Measurements from ENCODE around the gene ESRRB. TPM values are rescaled to one million over a fixed set of nuclear protein-coding genes. Genes with fewer than 3 reads are reported as not detected.

The ESRRB gene
- total RNA-seq, 1 experiment from 2014 or later, result not detected

DNA sequence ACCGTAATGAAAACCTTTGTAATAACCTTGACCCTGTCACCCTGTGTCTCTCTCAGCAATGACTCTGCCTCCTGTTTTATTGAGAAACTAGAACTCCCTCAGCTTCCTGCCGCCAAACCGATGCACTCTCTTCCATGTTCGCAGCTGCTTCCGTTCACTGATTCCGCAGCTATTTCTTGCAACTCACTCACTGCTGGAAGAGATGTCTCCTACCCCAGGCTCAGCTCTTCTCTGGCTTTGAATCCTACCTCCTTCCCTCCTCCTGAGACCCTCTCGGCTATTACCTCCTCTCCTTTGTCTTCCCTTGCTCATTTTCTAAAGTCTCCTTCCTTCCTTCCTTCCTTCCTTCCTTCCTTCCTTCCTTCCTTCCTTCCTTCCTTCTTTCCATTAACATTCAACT, 71.0 kb downstream of the ESRRB start:
- DNase-seq (ENCODE audit: low read depth), result no peak

- no peak for DNase-seq (ENCODE audit: low read depth)
Measured at GRCh38 chr14:76450476-76450875, 74.5 kb downstream of the ESRRB start.

DNA sequence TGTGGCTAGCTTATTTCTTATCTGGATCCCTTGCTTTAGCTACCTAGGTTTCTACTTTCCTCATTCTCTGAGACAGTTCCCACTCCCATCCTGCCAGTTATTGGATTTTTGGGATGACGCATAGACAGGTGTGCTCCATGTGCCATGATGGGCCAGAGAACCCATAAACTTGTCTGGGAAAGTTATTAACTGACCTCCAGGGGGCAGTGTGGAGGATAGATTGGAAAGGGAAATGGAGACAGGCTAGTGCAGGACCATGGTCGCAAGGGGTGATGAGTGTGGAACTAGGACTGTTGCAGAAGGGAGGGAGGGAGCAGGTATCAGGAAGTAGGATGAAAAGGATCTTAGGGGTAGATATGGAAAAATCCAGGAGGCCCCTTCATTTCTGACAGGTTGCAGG, 80.3 kb downstream of the ESRRB start:
- peak; percentile 31 for DNase-seq (ENCODE audit: low read depth)

GRCh38 chr14:76456891-76457586, 81.1 kb downstream of the ESRRB start:
- DNase-seq (ENCODE audit: low read depth), result no peak

DNA sequence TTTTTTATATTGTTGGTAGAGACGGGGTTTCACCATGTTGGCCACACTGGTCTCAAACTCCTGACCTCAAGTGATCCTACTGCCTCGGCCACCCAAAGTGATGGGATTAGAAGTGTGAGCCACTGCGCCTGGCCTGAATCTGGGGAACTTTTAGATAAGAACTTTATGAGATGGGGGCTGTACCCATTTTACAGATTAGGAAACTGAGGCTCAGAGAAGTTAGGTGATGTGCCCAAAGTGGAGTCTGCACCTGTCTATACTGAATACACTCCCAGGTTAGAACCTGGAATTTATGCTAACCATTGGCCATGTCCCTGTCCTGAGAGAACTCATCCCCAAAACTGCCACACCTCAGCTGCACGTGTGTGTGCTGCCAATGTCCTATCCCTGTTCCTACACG, 81.9 kb downstream of the ESRRB start:
- no peak for DNase-seq (ENCODE audit: low read depth)

GRCh38 chr14:76461886-76462285, 85.9 kb downstream of the ESRRB start:
- no peak for DNase-seq (ENCODE audit: low read depth)

DNA sequence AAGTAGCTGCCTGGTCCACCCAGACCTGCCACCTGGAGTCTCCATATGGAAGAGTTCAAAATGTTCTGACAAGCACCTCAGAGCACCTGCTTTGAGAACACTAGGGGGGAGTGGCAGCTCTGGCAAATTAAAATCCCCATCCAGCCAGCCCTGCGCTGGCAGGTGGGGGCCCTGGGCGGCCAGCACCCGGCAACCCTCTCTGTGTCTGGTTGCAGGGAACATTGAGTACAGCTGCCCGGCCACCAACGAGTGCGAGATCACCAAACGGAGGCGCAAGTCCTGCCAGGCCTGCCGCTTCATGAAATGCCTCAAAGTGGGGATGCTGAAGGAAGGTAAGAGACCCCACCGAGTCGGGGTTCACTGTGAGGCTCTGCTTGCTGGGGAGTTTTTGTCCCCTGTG, 86.4 kb downstream of the ESRRB start:
- DNase-seq (ENCODE audit: low read depth), result no peak

DNA sequence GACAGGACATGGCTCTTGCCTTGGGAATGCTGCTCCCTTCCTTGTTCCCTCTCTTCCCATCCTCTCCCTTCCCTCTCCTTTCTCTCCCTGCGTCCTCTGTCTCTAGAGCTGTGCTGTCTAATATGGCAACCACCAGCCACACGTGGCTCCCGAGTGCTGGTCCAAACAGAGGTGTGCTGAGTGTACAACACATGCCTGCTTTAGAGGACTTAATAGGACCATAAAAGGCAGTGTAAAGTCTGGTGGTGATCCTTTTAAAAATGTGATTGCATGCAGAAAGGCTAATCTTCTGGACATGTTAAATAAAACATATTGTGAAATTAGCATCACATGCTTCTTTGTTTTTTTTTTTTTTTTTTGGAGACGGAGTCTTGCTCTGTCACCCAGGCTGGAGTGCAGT, 87.2 kb downstream of the ESRRB start:
- no peak for DNase-seq (ENCODE audit: low read depth)

GRCh38 chr14:76464856-76465255, 88.9 kb downstream of the ESRRB start:
- DNase-seq (ENCODE audit: low read depth), result no peak

- no peak for DNase-seq (ENCODE audit: low read depth)
Measured at GRCh38 chr14:76465664-76466063, 89.7 kb downstream of the ESRRB start.

GRCh38 chr14:76467711-76468155, 91.8 kb downstream of the ESRRB start:
- DNase-seq (ENCODE audit: low read depth), result no peak

GRCh38 chr14:76472199-76472723, 96.3 kb downstream of the ESRRB start:
- no peak for DNase-seq (ENCODE audit: low read depth)

- DNase-seq (ENCODE audit: low read depth), result no peak
Measured at GRCh38 chr14:76473481-76474263, 97.7 kb downstream of the ESRRB start.

DNA sequence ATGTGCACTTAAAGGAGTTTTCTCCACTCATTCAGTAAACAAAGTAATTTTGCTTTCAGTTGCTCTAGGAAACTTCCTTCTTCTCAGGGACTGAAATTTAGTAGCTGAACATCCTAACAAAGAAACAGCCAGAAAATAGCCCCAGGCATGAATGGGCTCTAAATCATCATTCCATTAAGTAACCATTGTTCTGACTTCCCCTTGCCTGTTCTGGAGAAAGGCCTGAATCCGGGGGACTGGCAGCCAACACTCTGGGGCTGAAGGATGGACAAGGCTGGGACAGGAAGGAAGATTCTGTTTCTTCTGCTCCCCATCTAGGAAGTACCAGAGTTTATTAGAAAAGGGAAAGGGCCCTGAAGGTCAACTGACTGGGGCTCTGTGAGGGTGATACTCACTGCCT, 104.5 kb downstream of the ESRRB start:
- no peak for DNase-seq (ENCODE audit: low read depth)

DNA sequence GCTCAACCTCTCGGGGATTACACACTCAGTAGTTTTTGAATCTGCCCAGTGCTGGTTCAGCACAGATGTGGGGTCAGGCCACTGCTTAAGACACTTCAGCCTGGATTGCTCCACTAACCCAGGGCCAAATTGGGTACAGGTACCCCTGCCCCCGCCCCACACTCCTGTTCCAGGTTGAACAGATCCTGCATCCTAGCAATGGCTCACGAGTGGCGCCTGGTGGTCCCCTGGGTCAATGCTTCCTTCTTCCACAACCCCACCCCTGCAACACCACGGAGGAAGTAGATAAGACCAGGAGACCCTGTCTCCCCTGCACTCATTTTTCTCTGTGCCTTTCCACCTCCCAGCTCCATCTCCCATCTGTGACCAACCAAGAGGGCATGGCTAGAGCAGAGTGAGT, 108.4 kb downstream of the ESRRB start:
- DNase-seq (ENCODE audit: low read depth), result no peak

GRCh38 chr14:76486251-76486743, 110.4 kb downstream of the ESRRB start:
- DNase-seq (ENCODE audit: low read depth), result no peak

- no peak for DNase-seq (ENCODE audit: low read depth)
Measured at GRCh38 chr14:76488551-76488950, 112.6 kb downstream of the ESRRB start.

- no peak for DNase-seq (ENCODE audit: low read depth)
Measured at GRCh38 chr14:76489667-76490066, 113.7 kb downstream of the ESRRB start.

DNA sequence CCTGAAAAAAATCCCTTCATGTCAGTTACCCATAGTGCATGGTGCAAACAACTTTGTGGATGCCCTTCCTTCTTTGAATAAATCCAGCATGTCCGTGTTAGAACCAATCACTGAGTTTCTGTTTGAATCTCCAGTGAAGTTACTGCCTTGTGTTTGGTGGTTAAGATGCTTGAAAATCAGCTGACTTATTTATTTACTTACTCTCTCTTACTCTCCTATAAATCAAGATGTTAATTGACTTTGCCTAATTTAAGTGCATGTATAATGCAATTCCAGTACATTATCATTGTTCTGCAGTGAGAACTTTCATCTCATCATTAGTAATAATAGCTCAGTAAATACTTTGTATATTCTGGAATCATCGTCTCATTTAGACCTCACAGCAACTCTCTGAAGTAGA, 114.2 kb downstream of the ESRRB start:
- DNase-seq (ENCODE audit: low read depth), result no peak

DNA sequence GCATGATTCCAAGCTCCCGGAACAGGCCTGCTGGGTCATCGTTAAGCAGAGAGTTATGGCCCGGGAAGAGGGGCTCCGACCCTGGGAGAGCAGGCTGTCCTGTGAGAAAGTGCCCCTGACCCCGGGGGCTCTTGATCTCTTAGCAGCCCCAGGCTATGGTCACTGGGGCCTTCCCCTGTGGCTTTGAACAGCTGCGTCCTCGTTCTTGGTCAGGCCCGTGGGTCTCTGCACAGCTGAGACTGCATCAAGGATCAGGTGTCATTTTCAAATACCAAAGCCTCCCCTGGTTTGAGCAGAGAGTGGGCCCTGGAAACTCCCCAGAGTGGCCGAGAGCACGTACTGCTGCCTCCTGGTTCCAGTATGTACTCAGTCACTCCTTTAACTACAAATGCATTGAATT, 114.8 kb downstream of the ESRRB start:
- DNase-seq (ENCODE audit: low read depth), result no peak

DNA sequence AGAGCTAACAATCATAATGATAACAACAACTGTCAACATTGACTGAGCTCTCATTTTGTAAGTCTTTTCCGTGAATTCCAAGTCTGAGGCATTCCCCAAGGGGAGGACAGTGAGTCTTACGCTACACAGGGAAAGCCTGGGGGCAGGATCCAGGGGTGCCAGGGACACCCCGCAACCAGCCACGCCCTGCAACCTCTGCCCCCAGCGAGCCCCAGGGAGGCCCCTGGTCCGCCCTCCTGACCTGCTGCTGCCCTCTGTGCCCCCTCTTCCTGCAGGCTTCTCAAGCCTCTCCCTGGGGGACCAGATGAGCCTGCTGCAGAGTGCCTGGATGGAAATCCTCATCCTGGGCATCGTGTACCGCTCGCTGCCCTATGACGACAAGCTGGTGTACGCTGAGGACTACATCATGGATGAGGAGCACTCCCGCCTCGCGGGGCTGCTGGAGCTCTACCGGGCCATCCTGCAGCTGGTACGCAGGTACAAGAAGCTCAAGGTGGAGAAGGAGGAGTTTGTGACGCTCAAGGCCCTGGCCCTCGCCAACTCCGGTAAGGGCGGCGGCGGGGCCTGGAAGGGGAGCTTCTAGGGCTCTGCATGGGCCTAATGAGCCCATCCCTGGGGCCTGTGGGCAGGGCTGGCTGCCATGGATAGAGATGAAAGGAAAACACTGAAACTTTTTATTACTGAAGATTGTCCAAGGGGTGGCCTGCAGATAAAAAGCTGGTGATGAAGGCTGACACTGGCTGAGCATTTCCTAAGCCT, 115.4 kb downstream of the ESRRB start:
- no peak for DNase-seq (ENCODE audit: low read depth)

GRCh38 chr14:76495983-76496382, 120.0 kb downstream of the ESRRB start:
- no peak for DNase-seq (ENCODE audit: low read depth)
